HepG2 (cell line): Measurements from ENCODE around the gene MTG1. TPM values are rescaled to one million over a fixed set of nuclear protein-coding genes. Genes with fewer than 3 reads are reported as not detected.

Experiments
- ATAC-seq: fragments of 200-7000 bp; cut with Tn5 transposase; 3 replicates; pipeline ENCODE4 v1.9.1; 2020; ENCODE audit warnings: mild to moderate bottlenecking, moderate library complexity
- BruUV-seq: library from RNA; stranded (reverse); fragments of 400-500 nt; replicated peaks from 2 replicates; lab custom pipeline; 2021; lab: Mats Ljungman, UMichigan
- CTCF ChIA-PET: fragments of 300-600 bp; formaldehyde crosslinking; extraction: SDS; loops from one replicate; lab custom pipeline; 2021; ENCODE audit warnings: low total read pairs, inconsistent platforms, low intra/inter-chr PET ratio; lab: Yijun Ruan, JAX
- POLR2A ChIA-PET: fragments of 350-600 bp; sonication (Branson Sonifier 250); formaldehyde crosslinking; loops from one replicate; lab custom pipeline; 2020; ENCODE audit warnings: antibody characterized with exemption, inconsistent platforms; lab: Yijun Ruan, JAX
- DNase-seq: peaks from one replicate; pipeline ENCODE4 v3.0.0-alpha.2; 2015; ENCODE audit warnings: low spot score
- FAIRE-seq: peaks from 3 replicates; lab custom pipeline; 2011; peaks lifted over from hg19 to GRCh38; lab: Jason Lieb, UNC
- H2AFZ ChIP-seq: one replicate; pipeline ENCODE4 v1.6.1; 2011; ENCODE audit warnings: low read length, inconsistent platforms
- H3K27ac ChIP-seq: fragments of 300-600 bp; 3 replicates; pipeline ENCODE4 v1.8.0; 2011; ENCODE audit warnings: mixed run types, mild to moderate bottlenecking, mixed read lengths, low read length, inconsistent platforms; ENCODE audit not compliant: insufficient read depth; ENCODE audit errors: extremely low read length
- H3K27me3 ChIP-seq, 2 experiments: fragments of 200-600 bp in 1 of 2; 2 replicates in 1 of 2; 3 replicates in 1 of 2; pipeline versions ENCODE4 v1.6.0 to v1.8.0; 2011; ENCODE audit warnings: low read length in 2 of 2, mild to moderate bottlenecking in 2 of 2, moderate library complexity in 2 of 2, inconsistent platforms in 1 of 2; ENCODE audit not compliant: insufficient read depth in 2 of 2, control insufficient read depth in 1 of 2
- H3K36me3 ChIP-seq, 2 experiments: fragments of 200-600 bp in 1 of 2; replicated peaks in 1 of 2; 2 replicates in 1 of 2; 3 replicates in 1 of 2; pipeline versions ENCODE4 v1.5.1 to v1.8.0; 2011; ENCODE audit warnings: low read length in 2 of 2, inconsistent platforms in 1 of 2; ENCODE audit not compliant: insufficient read depth in 2 of 2, control insufficient read depth in 1 of 2
- H3K4me1 ChIP-seq: 2 replicates; pipeline ENCODE4 v1.5.1; 2012; ENCODE audit warnings: low read length, inconsistent platforms; ENCODE audit not compliant: insufficient read depth
- H3K4me2 ChIP-seq: 2 replicates; pipeline ENCODE4 v1.6.0; 2011; ENCODE audit warnings: low read depth, low read length, inconsistent platforms
- H3K4me3 ChIP-seq, 3 experiments: fragments of 200-600 bp in 1 of 3; sonication (generic), shearing (Covaris generic) in 1 of 3; replicated peaks in 1 of 3; 2 replicates each; pipeline ENCODE4 v1.5.1; 2011 to 2016; ENCODE audit warnings: low read length in 3 of 3, inconsistent platforms in 2 of 3, low read depth in 2 of 3, mild to moderate bottlenecking in 2 of 3, control low read depth in 1 of 3, mixed read lengths in 1 of 3; ENCODE audit not compliant: insufficient read depth in 1 of 3
- H3K79me2 ChIP-seq: one replicate; pipeline ENCODE4 v1.6.1; 2011; ENCODE audit warnings: low read length, inconsistent platforms; ENCODE audit not compliant: insufficient read depth
- H3K9ac ChIP-seq: 2 replicates; pipeline ENCODE4 v1.6.0; 2011; ENCODE audit warnings: mild to moderate bottlenecking, low read depth, low read length, inconsistent platforms; ENCODE audit not compliant: insufficient read depth
- H3K9me3 ChIP-seq: 2 replicates; pipeline ENCODE4 v1.5.1; 2012; ENCODE audit warnings: mild to moderate bottlenecking, low read length
- H4K20me1 ChIP-seq: 2 replicates; pipeline ENCODE4 v1.6.0; 2011; ENCODE audit warnings: inconsistent platforms, mild to moderate bottlenecking, low read length, moderate library complexity; ENCODE audit not compliant: insufficient read depth
- BHLHE40 ChIP-seq: IDR thresholded peaks from 2 replicates; pipeline ENCODE4 v1.6.1; 2011; ENCODE audit warnings: low read length, improper control_type of control experiment
- EZH2 ChIP-seq: conservative IDR thresholded peaks from 2 replicates; pipeline ENCODE4 v1.6.1; 2012; ENCODE audit warnings: mild to moderate bottlenecking, low read depth, low read length, moderate library complexity
- HOXA9 ChIP-seq: sonication (generic); formaldehyde crosslinking; IDR thresholded peaks from 2 replicates; pipeline ENCODE4 v1.8.1; 2022; ENCODE audit warnings: missing genetic modification reagents, mild to moderate bottlenecking, moderate library complexity, borderline replicate concordance
- MAF1 ChIP-seq: sonication (generic); formaldehyde crosslinking; IDR thresholded peaks from 2 replicates; pipeline ENCODE4 v1.5.0; 2020; ENCODE audit warnings: missing genetic modification reagents, borderline replicate concordance
- NR1H2 ChIP-seq: sonication (generic); formaldehyde crosslinking; IDR thresholded peaks from 2 replicates; pipeline ENCODE4 v1.8.1; 2022; ENCODE audit warnings: low read depth, missing genetic modification reagents, borderline replicate concordance
- POLR2AphosphoS2 ChIP-seq: IDR thresholded peaks from 2 replicates; pipeline ENCODE4 v1.6.1; 2011; ENCODE audit warnings: low read depth, low read length, improper control_type of control experiment
- RNF2 ChIP-seq: fragments of 450-650 bp; conservative IDR thresholded peaks from 2 replicates; pipeline ENCODE4 v1.6.1; 2016; ENCODE audit warnings: low read depth
- SATB2 ChIP-seq: sonication (generic); formaldehyde crosslinking; IDR thresholded peaks from 2 replicates; pipeline ENCODE4 v1.5.0; 2020; ENCODE audit warnings: missing genetic modification reagents
- ZBTB49 ChIP-seq: sonication (generic); formaldehyde crosslinking; IDR thresholded peaks from 2 replicates; pipeline ENCODE4 v1.4.0; 2020; ENCODE audit warnings: missing genetic modification reagents, borderline replicate concordance
- ZSCAN31 ChIP-seq: sonication (generic); formaldehyde crosslinking; IDR thresholded peaks from 2 replicates; pipeline ENCODE4 v1.5.0; 2020; ENCODE audit warnings: low read depth, mild to moderate bottlenecking, missing genetic modification reagents
- WGBS: methylation state at CpG from one replicate; pipeline ENCODE4 v1.1.6; 2017; ENCODE audit warnings: low lambda C conversion rate; 5-methylcytosine and 5-hydroxymethylcytosine counted together
- in situ Hi-C: cut with HindIII; loops from 2 replicates; pipeline ENCODE4 v1.10.0; 2017; ENCODE audit warnings: low pct_unique_long_range_greater_than_20kb; ENCODE audit not compliant: extremely low pct_ligation_motif_present
- intact Hi-C: fragments of 100-400 bp; cut with micrococcal nuclease; formaldehyde crosslinking; loops from one replicate; pipeline ENCODE4 v1.10.0; 2022; ENCODE audit not compliant: unreplicated experiment
- polyA plus RNA-seq, 8 experiments: library from polyadenylated mRNA; depleted of rRNA in 3 of 8; stranded (reverse) in 7 of 8; unstranded in 1 of 8; fragments of >200 nt; fragmentation: Illumina TruSeq in 4 of 8; extraction: Trizol in 4 of 8; gene quantifications; 2 replicates each; pipeline versions ENCODE4 v1.2.1 to v1.2.3, GENCODE V29; 2011 to 2016; ENCODE audit warnings: low read depth in 4 of 8, missing spikeins in 1 of 8, mixed read lengths in 1 of 8; ENCODE audit not compliant: insufficient read depth in 1 of 8
- total RNA-seq, 5 experiments: library from RNA; depleted of rRNA; stranded (reverse); fragments of >200 nt; fragmentation: Illumina TruSeq; extraction: Trizol; gene quantifications; 2 replicates each; pipeline ENCODE4 v1.2.3, GENCODE V29; 2016; ENCODE audit warnings: low read depth in 1 of 5

Gene MTG1
- total and polyA plus RNA-seq, 2 of the 13 experiments (the other 11 are each of a cell fraction or from before 2014, with no cell fraction given): 42.0 to 103 TPM

- FAIRE-seq: no peak
- 28% methylated on average over 4 of the region's 4 CpGs for WGBS
Measured at GRCh38 chr10:133451346-133451745, 57.4 kb downstream of the MTG1 start.

More at GRCh38 chr10:133451346-133451745, 57.4 kb downstream of the MTG1 start:
- Histone ChIP-seq H3K27ac (no peak overlapping the region), H3K79me2 (no peaks in the 10 kb centered on the region), H3K9ac (no peak overlapping the region), H3K9me3 (peaks cover 27% of the 10 kb centered on the region), H2AFZ (no peak overlapping the region), H3K36me3 (no peaks in the 10 kb centered on the region), H3K4me2 (no peak overlapping the region), H3K27me3 (no peaks in the 10 kb centered on the region), H3K4me1 (no peaks in the 10 kb centered on the region), H3K4me3 (no peak overlapping the region), H4K20me1 (no peaks in the 10 kb centered on the region)
- ATAC-seq (no peak), DNase-seq (no peak)
- POLR2A ChIA-PET: no interaction called here
- CTCF ChIA-PET: no interaction called here
- in situ Hi-C loops: no loop called here
- BruUV-seq: no TSS peak
- intact Hi-C loops: no loop called here
- TF ChIP-seq NR1H2 (CRISPR knock-in tag): no peak
- TF ChIP-seq ZSCAN31: no peak
- TF ChIP-seq ZBTB49 (CRISPR knock-in tag): no peak
- TF ChIP-seq POLR2AphosphoS2: no peak
- TF ChIP-seq HOXA9: no peak
- no peak for TF ChIP-seq SATB2 (CRISPR knock-in tag)
- TF ChIP-seq EZH2: no peak
- TF ChIP-seq BHLHE40: no peak
- TF ChIP-seq MAF1: no peak
- TF ChIP-seq RNF2: no peak
